Purkinje cell (primary cell): ENCODE measurements around the gene CALHM3. TPM values are rescaled to one million over a fixed set of nuclear protein-coding genes. Genes with fewer than 3 reads are reported as not detected.

Source experiments
- polyA plus RNA-seq: library from polyadenylated mRNA; unstranded; fragments of >200 nt; fragmentation: Nextera tagmentation; gene quantifications from 2 replicates; pipeline ENCODE4 v1.2.1, GENCODE V29; 2014

CALHM3 gene
- not detected in 2 replicates for polyA plus RNA-seq

GRCh38 chr10:103479135-103479534 is at the start of gene CALHM3:
Gene CALHM3, minus strand, starts transcription at chr10:103479240. Its CDS starts 208 bp downstream, at chr10:103479032.

GRCh38 chr10:103493362-103493915 is 14.4 kb upstream of the CALHM3 start, which contains the start of gene NEURL1:
Gene NEURL1, plus strand, starts transcription at chr10:103493705. Its CDS starts 683 bp downstream, at chr10:103494388.

GRCh38 chr10:103458720-103459119 is 20.3 kb downstream of the CALHM3 start, which contains the start of gene CALHM1:
Gene CALHM1, minus strand, starts transcription at chr10:103458900. Its CDS starts 149 bp downstream, at chr10:103458751.

GRCh38 chr10:103451831-103452505 is 27.1 kb downstream of the CALHM3 start, which contains the start of gene CALHM2:
Gene CALHM2, minus strand, starts transcription at chr10:103452370. Its CDS starts 2,429 bp downstream, at chr10:103449941.

Other genes with a start within 250 kb of the CALHM3 start
- not detected in 2 replicates for gene RPEL1, start 233.4 kb downstream of the CALHM3 start, polyA plus RNA-seq
- 332 and 395 TPM in 2 replicates for gene INA, start 202.1 kb downstream of the CALHM3 start, polyA plus RNA-seq
- gene PCGF6, start 128.1 kb downstream of the CALHM3 start, polyA plus RNA-seq: 2.3 and 3.4 TPM in 2 replicates
- gene TAF5, start 111.3 kb downstream of the CALHM3 start, polyA plus RNA-seq: 2.5 and 6.7 TPM in 2 replicates
- gene ATP5MK, start 82.8 kb downstream of the CALHM3 start, polyA plus RNA-seq: 1,761 and 1,943 TPM in 2 replicates
- gene PDCD11, start 82.6 kb downstream of the CALHM3 start, polyA plus RNA-seq: 6.7 and 10.1 TPM in 2 replicates
- gene CALHM2, start 26.9 kb downstream of the CALHM3 start, polyA plus RNA-seq: 0.22 TPM in 1 of 2 replicates, not detected in the other
- gene CALHM1, start 20.3 kb downstream of the CALHM3 start, polyA plus RNA-seq: 0.40 TPM in 1 of 2 replicates, not detected in the other
- gene NEURL1, start 14.5 kb upstream of the CALHM3 start, polyA plus RNA-seq: 0.63 and 1.5 TPM in 2 replicates